Measurements from ENCODE around the gene UBE2D4. TPM values are rescaled to one million over a fixed set of nuclear protein-coding genes. Genes with fewer than 3 reads are reported as not detected.
A peak's percentile ranks its signal among the peaks of the same experiment; 100 is the strongest.
"Not testable (repeated sequence)": the region's sequence is repeated elsewhere in the genome, so short reads cannot be mapped to it uniquely, and the experiment has no call there.

The UBE2D4 gene
- total RNA-seq, 1 experiment from 2014 or later = 15.6 TPM

DNA sequence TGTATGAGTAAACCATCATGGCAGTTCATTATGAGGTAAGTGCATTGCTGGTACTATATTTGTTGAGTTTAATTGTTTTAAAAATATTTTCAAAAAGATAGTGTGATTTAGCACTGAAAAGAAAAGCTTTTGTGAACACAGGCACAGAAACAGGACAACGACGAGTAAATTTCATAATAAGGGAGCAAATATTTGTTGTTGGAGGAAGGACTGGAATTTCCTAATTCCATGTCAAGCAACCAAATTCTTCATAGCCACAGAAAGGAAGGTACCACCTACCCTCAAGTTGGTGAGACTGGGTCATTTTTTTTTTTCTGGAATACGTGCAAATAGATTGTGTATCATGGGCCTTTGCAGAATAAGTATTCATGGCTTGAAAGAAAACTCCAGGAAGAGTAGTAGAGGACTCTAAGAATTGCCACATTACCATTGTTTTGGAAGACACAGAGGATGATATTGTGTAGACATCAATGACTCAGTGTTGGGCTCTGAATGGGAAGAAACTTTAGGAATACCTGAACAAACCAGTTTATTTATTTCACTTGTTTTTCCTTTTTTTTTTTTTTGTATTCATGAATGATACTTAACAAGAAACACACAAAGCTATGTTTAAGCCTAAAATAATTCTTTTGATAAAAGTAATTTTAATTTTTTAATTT is 7.8 kb downstream of the UBE2D4 start:
- Histone ChIP-seq H3K27ac (no peak overlapping the region), H3K4me1 (no peaks in the 10 kb centered on the region)

GRCh38 chr7:43937444-43937843 is 11.2 kb downstream of the UBE2D4 start:
- Histone ChIP-seq H3K4me3 (no peak overlapping the region), H3K9me3 (replicated peaks) (no peaks in the 10 kb centered on the region), H3K4me1 (no peaks in the 10 kb centered on the region), H3K36me3 (no peaks in the 10 kb centered on the region), H3K27ac (no peak overlapping the region), H3K27me3 (no peaks in the 10 kb centered on the region)
- DNase-seq = no peak

More for the DNA sequence above, 7.8 kb downstream of the UBE2D4 start:
- no peak for DNase-seq
- H3K4me3 ChIP-seq = no peak overlapping the region
- no peaks in the 10 kb centered on the region for H3K27me3 ChIP-seq
- H3K36me3 ChIP-seq = no peaks in the 10 kb centered on the region
- H3K9me3 ChIP-seq (replicated peaks) = no peaks in the 10 kb centered on the region

- Histone ChIP-seq H3K4me1 (no peaks in the 10 kb centered on the region), H3K9me3 (replicated peaks) (no peaks in the 10 kb centered on the region), H3K4me3 (no peak overlapping the region), H3K27ac (no peak overlapping the region), H3K27me3 (no peaks in the 10 kb centered on the region), H3K36me3 (no peaks in the 10 kb centered on the region)
- no peak for DNase-seq
Measured at GRCh38 chr7:43938892-43939482, 12.8 kb downstream of the UBE2D4 start.

- H3K9me3 ChIP-seq (replicated peaks) = no peaks in the 10 kb centered on the region
- H3K27ac ChIP-seq = no peak overlapping the region
- no peaks in the 10 kb centered on the region for H3K36me3 ChIP-seq
- H3K4me3 ChIP-seq = no peak overlapping the region
- no peaks in the 10 kb centered on the region; the same call in 1 of the 2 replicates for H3K27me3 ChIP-seq
- DNase-seq = no peak
- H3K4me1 ChIP-seq = no peaks in the 10 kb centered on the region
Measured at GRCh38 chr7:43942250-43942649, 16.0 kb downstream of the UBE2D4 start.

GRCh38 chr7:43942997-43943396 is 16.8 kb downstream of the UBE2D4 start:
- Histone ChIP-seq H3K4me1 (no peaks in the 10 kb centered on the region), H3K36me3 (no peaks in the 10 kb centered on the region), H3K4me3 (no peak overlapping the region), H3K27ac (no peak overlapping the region), H3K9me3 (replicated peaks) (peaks cover 3% of the 10 kb centered on the region; the same call in 1 of the 2 replicates), H3K27me3 (no peaks in the 10 kb centered on the region; the same call in 1 of the 2 replicates)
- no peak for DNase-seq

- no peak for DNase-seq
- Histone ChIP-seq H3K4me1 (no peaks in the 10 kb centered on the region), H3K4me3 (no peak overlapping the region), H3K9me3 (replicated peaks) (peaks cover 3% of the 10 kb centered on the region; the same call in 1 of the 2 replicates), H3K36me3 (no peaks in the 10 kb centered on the region), H3K27me3 (no peaks in the 10 kb centered on the region; the same call in 1 of the 2 replicates), H3K27ac (no peak overlapping the region)
Measured at GRCh38 chr7:43943417-43944187, 17.4 kb downstream of the UBE2D4 start.

- H3K4me1 ChIP-seq = no peaks in the 10 kb centered on the region
- no peaks in the 10 kb centered on the region; the same call in 1 of the 2 replicates for H3K27me3 ChIP-seq
- no peak overlapping the region for H3K27ac ChIP-seq
- H3K4me3 ChIP-seq = no peak overlapping the region
- H3K9me3 ChIP-seq (replicated peaks) = peaks cover 3% of the 10 kb centered on the region; the same call in 1 of the 2 replicates
- H3K36me3 ChIP-seq = no peaks in the 10 kb centered on the region
- no peak for DNase-seq
Measured at GRCh38 chr7:43944286-43944685, 18.1 kb downstream of the UBE2D4 start.

GRCh38 chr7:43952028-43952427 is 25.8 kb downstream of the UBE2D4 start:
- no peak overlapping the region for H3K27ac ChIP-seq
- H3K4me1 ChIP-seq = no peaks in the 10 kb centered on the region
- no peak for DNase-seq
- H3K36me3 ChIP-seq = no peaks in the 10 kb centered on the region
- no peak overlapping the region for H3K4me3 ChIP-seq
- no peaks in the 10 kb centered on the region for H3K27me3 ChIP-seq
- H3K9me3 ChIP-seq (replicated peaks) = peaks cover 3% of the 10 kb centered on the region; the same call in 1 of the 2 replicates

DNA sequence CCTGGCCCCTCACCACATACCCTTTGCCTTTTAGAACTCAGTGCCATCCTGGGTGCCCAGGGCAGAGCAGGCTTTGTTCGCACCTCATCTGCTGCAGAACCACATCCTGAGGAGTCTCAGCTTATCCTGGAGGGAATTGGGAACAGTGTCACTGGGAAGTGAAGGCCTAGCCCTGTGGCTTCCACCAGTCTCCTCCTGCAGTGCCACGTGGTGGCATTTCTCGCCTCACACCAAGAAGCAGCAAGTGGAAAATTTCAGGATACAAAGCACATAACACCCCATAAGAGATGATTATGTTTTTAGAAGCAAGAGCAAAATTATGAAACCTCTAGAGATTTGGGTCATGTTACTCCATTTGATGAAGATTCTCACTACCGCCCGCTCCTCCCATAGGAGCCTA is 26.8 kb downstream of the UBE2D4 start:
- Histone ChIP-seq H3K4me1 (no peaks in the 10 kb centered on the region), H3K4me3 (no peak overlapping the region), H3K36me3 (no peaks in the 10 kb centered on the region), H3K27me3 (no peaks in the 10 kb centered on the region), H3K9me3 (replicated peaks) (no peaks in the 10 kb centered on the region), H3K27ac (no peak overlapping the region)
- DNase-seq = no peak

- DNase-seq = peak; percentile 32 to 64
- Histone ChIP-seq H3K4me3 (no peak overlapping the region), H3K27me3 (no peaks in the 10 kb centered on the region), H3K36me3 (no peaks in the 10 kb centered on the region), H3K27ac (no peak overlapping the region), H3K9me3 (replicated peaks) (no peaks in the 10 kb centered on the region), H3K4me1 (no peaks in the 10 kb centered on the region)
Measured at GRCh38 chr7:43954524-43955228, 28.4 kb downstream of the UBE2D4 start.

DNA sequence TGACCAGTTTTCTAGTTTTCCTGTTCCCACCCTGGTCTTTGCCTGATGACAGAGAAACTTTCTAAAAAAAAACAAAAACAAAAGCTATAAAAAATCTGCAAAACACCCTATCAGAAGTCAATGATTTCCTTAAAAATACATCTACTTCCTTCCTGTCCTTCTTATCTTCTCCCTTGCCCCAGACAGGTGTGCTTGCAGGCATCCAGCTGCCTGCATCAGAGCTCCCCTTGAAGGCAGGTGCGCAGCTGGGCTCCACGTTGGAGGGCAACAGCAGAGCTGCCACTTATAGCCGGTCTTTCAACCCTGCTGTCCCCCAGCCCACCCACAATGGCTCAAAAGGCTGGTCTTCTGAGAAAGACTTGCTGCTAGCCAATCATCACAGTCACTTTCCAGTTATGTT is 29.8 kb downstream of the UBE2D4 start:
- Histone ChIP-seq H3K27me3 (no peaks in the 10 kb centered on the region), H3K36me3 (no peaks in the 10 kb centered on the region), H3K9me3 (replicated peaks) (no peaks in the 10 kb centered on the region), H3K4me1 (no peaks in the 10 kb centered on the region), H3K27ac (no peak overlapping the region), H3K4me3 (no peak overlapping the region)
- no peak for DNase-seq

DNA sequence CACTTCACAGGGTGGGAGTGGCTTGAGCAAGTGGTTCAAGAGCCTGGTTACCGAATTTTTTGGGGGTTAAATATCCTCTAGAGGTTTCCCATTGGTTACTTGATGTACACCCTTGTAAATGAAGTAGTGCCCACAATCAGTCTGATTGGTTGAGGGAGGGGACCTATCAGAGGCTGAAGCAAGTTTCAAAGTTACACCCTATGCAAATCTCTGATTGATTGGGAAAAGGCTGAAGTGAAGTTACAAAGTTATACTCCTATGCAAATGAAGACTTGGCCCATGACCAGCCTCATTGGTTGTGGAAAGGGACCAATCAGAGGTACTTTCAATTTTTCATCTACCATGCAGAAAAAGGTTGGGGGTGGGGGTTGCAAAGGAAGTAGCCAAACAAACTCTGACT is 34.7 kb downstream of the UBE2D4 start:
- no peak for DNase-seq
- H3K36me3 ChIP-seq = no peaks in the 10 kb centered on the region

GRCh38 chr7:43966392-43966791 is 40.2 kb downstream of the UBE2D4 start:
- not testable (repeated sequence) for H3K4me1 ChIP-seq

More for the DNA sequence above, 34.7 kb downstream of the UBE2D4 start:
- Histone ChIP-seq H3K27me3 (no peaks in the 10 kb centered on the region), H3K27ac (no peak overlapping the region), H3K4me3 (no peak overlapping the region), H3K4me1 (no peaks in the 10 kb centered on the region), H3K9me3 (replicated peaks) (no peaks in the 10 kb centered on the region)

GRCh38 chr7:43968172-43969040 is 42.2 kb downstream of the UBE2D4 start:
- DNase-seq, H3K27ac ChIP-seq: not testable (repeated sequence)

More at GRCh38 chr7:43966392-43966791, 40.2 kb downstream of the UBE2D4 start:
- H3K9me3 ChIP-seq (replicated peaks); H3K27ac ChIP-seq; DNase-seq; H3K4me3 ChIP-seq; H3K36me3 ChIP-seq; H3K27me3 ChIP-seq: not testable (repeated sequence)

More at GRCh38 chr7:43968172-43969040, 42.2 kb downstream of the UBE2D4 start:
- H3K9me3 ChIP-seq (replicated peaks); H3K4me3 ChIP-seq; H3K36me3 ChIP-seq; H3K4me1 ChIP-seq; H3K27me3 ChIP-seq: not testable (repeated sequence)
